Activated T-helper 17 cell treated with anti-CD3 and anti-CD28 coated beads, Interleukin-2, amount 50 U/mL, for 72 hours (primary cell): ENCODE results near the gene RTP5. TPM values are rescaled to one million over a fixed set of nuclear protein-coding genes. Genes with fewer than 3 reads are reported as not detected.
A peak's percentile ranks its signal among the peaks of the same experiment; 100 is the strongest.
"Not testable (repeated sequence)": the region's sequence is repeated elsewhere in the genome, so short reads cannot be mapped to it uniquely, and the experiment has no call there.

Experiments
- ATAC-seq: fragments of 150-1000 bp; cut with Tn5 transposase; replicated peaks from 2 replicates; pipeline ENCODE4 v1.10.0; 2021; ENCODE audit warnings: mild to moderate bottlenecking, moderate library complexity
- H3K27ac Mint-ChIP-seq: one replicate; pipeline ENCODE4 v1.8.0; 2022; ENCODE audit warnings: mixed read lengths
- H3K27me3 Mint-ChIP-seq: one replicate; pipeline ENCODE4 v1.8.0; 2022; ENCODE audit warnings: mixed read lengths
- H3K36me3 Mint-ChIP-seq: one replicate; pipeline ENCODE4 v1.8.0; 2022; ENCODE audit warnings: low read depth, mild to moderate bottlenecking, mixed read lengths
- H3K4me1 Mint-ChIP-seq: one replicate; pipeline ENCODE4 v1.8.0; 2022; ENCODE audit warnings: mixed read lengths
- H3K4me3 Mint-ChIP-seq: one replicate; pipeline ENCODE4 v1.8.0; 2022; ENCODE audit warnings: mild to moderate bottlenecking, mixed read lengths
- H3K9me3 Mint-ChIP-seq: one replicate; pipeline ENCODE4 v1.8.0; 2022; ENCODE audit warnings: mixed read lengths
- total RNA-seq, 2 donors: library from RNA; stranded (reverse); gene quantifications; one replicate each; pipeline ENCODE4 v1.2.3, GENCODE V29; 2022

The RTP5 gene
- total RNA-seq = under 1 TPM in 1 of 2 donors, not detected in 1; 0.58 TPM

DNA sequence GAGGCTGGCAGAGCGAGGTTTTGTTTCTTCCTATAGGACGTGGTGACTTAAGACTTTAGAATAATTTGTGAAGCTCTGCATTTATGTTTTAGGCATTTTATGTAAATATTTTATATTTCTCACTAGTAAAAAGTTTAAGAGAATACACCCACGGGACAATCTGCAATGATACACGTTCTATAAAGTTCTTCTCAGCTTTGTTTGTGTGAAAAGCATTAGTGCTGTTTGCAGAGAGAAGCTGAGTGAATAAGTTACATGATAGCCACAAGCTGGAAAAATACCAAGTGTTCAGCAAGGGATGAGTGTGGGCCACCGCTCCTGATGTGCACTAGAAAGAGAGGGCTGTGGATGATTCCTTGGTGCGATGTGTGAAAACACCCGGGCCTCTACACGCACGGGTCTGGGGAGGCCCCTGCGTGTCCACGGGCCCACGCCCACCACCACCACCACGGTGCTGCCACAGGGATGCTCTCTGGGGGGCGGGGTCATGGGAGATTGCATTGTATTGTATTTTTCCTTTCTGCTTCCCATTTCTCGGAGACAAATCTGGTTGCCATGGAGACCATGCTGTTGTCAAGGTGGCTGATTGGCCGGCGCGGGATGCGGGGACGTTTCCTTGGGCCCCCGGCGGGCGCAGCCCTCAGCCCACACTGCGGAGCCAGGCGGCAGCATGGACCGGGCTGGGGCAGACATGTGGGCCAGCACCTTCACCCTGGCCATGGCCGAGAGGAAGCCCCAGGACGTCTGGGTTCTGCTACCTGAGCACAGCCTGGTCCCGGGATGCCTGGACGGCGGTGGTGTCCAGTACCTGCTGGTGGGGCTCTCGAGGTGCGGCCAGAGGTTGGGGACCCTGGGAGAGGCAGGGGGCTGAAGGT, at the start of gene RTP5:
RTP5 (plus strand) TSS at position 643 of the 875 bp plus-strand sequence; CDS start at position 671, 28 bp downstream.
- Mint-ChIP-seq H3K36me3 (peaks cover 7% of the 10 kb centered on the region), H3K4me3 (peak within 1 kb of the TSS; percentile 60), H3K9me3 (peaks cover under 1% of the 10 kb centered on the region), H3K27me3 (peaks cover 16% of the 10 kb centered on the region), H3K4me1 (peaks cover 25% of the 10 kb centered on the region), H3K27ac (no peak within 1 kb of the TSS)
- ATAC-seq = peak; percentile 18

DNA sequence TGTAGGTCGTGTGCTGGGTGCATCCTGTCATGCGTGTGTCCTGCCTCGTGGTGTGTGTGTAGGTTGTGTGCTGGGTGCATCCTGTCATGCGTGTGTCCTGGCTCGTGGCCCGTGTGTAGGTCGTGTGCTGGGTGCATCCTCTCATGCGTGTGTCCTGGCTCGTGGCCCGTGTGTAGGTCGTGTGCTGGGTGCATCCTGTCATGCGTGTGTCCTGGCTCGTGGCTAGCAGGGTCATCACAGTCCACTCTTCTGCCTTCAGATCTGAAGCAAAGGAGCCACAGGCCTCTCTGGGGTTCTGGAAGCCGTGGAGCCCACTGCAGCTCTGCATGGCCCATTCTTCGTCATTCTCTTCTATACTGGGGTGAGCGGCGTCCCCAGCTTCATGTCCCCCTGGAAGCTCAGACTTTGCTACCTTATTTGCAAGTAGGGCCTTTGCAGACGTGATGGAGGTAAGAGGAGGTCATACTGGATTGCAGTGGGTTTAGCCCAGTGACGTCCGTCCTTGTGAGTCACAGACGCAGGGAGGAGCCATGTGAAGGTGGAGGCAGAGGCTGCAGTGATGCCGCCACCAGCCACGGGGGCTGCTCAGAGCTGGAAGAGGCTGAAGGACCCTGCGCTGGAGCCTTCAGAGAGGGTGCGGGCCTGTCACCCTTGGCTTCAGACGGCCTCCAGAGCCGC, 49.4 kb upstream of the RTP5 start:
- not testable (repeated sequence) for H3K27ac Mint-ChIP-seq, H3K27me3 Mint-ChIP-seq, H3K4me3 Mint-ChIP-seq, H3K9me3 Mint-ChIP-seq, ATAC-seq, H3K36me3 Mint-ChIP-seq
- peaks cover 14% of the 10 kb centered on the region for H3K4me1 Mint-ChIP-seq

DNA sequence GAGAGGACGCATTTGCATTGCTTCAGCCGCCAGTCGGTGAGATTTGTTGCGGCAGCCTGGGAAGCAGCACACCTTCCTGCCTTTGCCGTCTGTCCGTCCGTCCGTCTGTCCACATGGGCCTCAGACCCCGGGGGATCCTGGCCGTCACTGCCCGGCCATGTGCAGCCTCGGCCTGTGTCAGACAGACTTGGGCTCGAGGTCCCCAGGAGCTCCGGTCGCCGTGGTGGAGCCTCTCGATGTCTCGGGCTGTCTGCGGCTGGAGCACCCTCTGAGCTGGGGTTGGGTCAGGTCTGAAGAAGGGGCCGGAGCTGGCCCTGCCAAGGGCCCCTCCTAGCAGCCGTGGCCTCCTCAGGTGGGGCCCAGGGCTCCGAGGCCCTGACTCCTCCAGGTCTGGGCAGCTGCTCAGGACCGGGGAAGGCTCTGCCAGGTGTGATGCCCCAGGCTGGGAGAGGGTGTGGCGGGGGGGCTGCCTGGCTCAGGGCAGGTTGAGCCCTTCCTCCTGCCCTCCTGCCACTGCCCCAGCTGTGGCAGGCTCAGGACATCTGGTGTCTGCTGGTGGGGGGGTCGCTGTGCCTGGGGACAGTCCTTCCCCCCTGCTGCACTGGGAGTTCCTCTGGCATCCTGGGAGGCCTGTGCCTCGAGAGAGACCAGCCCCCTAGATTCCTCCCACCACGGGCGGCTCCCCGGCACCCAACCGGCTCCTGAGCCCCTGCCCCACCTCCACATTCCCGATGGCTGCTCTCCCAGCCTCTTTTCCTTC, 48.7 kb upstream of the RTP5 start:
- Mint-ChIP-seq H3K9me3 (no peaks in the 10 kb centered on the region), H3K27me3 (peaks cover 3% of the 10 kb centered on the region), H3K4me3 (no peak overlapping the region), H3K36me3 (no peaks in the 10 kb centered on the region), H3K4me1 (peaks cover 14% of the 10 kb centered on the region), H3K27ac (no peak overlapping the region)
- ATAC-seq = no peak

DNA sequence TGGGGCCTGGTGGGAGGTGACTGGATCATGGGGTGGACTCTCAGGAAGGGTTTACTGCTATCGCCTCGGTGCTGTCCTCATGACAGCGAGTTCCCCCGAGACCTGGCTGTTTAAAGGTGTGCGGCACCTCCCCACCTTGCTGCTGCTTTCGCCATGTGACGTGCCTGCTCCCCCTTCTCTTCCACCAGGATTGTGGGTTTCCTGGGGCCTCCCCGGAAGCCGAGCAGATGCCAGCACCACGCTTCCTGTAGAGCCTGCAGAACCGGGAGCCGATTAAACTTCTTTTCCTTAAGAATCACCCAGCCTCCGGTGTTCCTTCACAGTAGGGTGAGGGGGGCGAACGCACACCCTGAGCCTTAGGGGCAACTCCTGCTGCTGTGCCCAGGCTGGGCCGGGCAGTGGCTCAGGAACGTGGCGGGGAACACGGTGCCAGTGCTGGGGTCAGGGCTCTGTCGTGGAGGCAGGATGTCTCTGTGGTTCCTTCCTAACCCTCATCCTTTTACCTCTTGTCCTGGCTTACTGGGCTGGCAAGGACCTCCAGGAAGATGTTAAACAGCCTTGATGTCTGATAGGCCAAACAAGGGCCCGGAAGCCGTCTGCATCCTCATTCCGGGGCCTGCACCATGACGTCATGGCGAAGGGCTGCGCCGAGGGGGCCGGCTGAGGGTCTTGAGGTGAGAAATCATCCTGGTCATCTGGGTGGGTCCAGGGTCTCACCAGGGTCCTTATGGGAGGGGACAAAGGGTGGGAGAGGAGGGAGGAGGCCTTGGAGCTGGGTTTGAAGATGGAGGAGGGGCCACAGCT, 47.9 kb upstream of the RTP5 start:
- Mint-ChIP-seq H3K36me3 (no peaks in the 10 kb centered on the region), H3K4me3 (no peak overlapping the region), H3K9me3 (no peaks in the 10 kb centered on the region), H3K27me3 (peaks cover 3% of the 10 kb centered on the region), H3K27ac (no peak overlapping the region), H3K4me1 (peaks cover 14% of the 10 kb centered on the region)
- ATAC-seq = no peak

DNA sequence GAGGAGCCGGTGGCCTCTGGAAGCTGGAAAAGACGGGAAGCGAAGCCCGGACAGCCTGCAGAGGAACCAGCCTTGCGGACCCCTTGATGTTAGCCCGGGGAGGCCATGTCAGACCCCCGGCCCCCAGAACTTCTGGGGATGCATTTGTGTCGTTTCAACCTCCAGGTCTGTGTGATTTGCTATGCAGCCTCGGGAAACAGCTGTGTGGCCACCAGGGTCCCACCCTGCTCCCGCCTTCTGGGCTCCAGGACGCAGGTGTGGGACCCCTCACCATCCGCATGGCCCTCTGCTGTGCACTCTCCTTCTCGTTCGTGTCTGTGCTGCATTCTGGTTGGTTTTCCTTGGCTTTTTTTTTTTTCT, 47.3 kb upstream of the RTP5 start:
- ATAC-seq = no peak
- Mint-ChIP-seq H3K4me1 (peaks cover 14% of the 10 kb centered on the region), H3K27ac (peak overlapping the region; percentile 51), H3K4me3 (no peak overlapping the region), H3K27me3 (peaks cover 3% of the 10 kb centered on the region), H3K36me3 (no peaks in the 10 kb centered on the region), H3K9me3 (peaks cover 3% of the 10 kb centered on the region)

DNA sequence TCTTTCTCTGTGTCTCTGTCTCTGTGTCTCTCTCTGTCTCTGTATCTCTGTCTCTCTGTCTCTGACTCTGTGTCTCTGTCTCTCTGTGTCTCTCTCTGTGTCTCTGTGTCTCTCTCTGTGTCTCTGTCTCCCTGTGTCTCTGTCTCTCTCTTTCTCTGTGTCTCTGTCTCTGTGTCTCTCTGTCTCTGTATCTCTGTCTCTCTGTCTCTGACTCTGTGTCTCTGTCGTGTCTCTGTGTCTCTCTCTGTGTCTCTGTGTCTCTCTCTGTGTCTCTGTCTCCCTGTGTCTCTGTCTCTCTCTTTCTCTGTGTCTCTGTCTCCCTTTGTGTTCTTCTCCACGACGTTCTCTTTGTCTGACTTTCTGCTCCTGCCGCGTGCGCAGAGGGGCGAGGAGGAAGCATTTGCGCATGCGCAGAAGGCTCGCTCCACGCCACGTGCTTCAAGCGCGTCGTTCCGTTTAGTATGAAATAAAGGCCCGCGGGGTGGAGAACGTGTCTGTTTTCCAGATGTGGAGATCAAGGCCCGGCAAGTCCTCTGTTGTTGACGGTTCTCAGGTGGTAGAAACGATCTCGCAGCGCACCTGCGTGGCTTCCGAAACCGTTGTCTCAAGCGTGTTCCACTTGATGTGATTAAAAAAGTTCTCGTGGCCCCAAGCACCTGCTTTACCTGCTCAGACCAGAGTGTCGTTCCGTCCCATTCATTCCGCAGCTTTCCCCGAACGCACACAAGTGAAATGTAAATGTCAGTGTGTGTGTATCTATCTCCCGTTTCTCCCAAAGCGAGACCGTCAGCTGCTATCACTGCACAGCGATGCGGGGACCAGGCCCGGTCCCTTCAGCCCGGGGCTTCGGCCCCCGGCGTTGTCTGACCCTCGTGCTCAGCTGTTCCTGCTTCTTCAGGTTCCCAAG, 45.7 kb upstream of the RTP5 start:
- not testable (repeated sequence) for H3K27me3 Mint-ChIP-seq, H3K9me3 Mint-ChIP-seq, H3K36me3 Mint-ChIP-seq, ATAC-seq, H3K4me3 Mint-ChIP-seq
- peaks cover 14% of the 10 kb centered on the region for H3K4me1 Mint-ChIP-seq
- H3K27ac Mint-ChIP-seq = peak overlapping the region; percentile 51

DNA sequence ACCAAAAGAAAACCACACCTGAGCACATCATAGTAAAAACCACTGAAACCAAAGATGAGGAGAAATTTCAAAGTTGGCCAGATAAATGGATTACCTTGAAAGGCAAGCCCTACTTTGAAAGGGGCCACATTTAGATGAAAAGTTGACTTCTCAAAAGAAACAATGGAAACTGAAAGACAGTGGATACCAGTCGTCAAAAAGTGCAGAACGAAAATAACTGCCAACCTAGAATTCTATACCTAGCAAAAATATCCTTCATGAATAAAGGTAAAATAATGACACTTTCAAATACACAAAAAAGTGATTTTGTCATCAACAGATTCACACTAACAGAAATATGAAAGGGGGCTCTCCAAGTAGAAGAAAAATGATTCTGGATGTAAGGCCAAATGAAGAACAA, 42.1 kb upstream of the RTP5 start:
- Mint-ChIP-seq H3K27me3 (peaks cover 8% of the 10 kb centered on the region), H3K27ac (no peak overlapping the region), H3K36me3 (no peaks in the 10 kb centered on the region), H3K4me1 (peaks cover 14% of the 10 kb centered on the region), H3K4me3 (no peak overlapping the region), H3K9me3 (peaks cover 3% of the 10 kb centered on the region)
- no peak for ATAC-seq

DNA sequence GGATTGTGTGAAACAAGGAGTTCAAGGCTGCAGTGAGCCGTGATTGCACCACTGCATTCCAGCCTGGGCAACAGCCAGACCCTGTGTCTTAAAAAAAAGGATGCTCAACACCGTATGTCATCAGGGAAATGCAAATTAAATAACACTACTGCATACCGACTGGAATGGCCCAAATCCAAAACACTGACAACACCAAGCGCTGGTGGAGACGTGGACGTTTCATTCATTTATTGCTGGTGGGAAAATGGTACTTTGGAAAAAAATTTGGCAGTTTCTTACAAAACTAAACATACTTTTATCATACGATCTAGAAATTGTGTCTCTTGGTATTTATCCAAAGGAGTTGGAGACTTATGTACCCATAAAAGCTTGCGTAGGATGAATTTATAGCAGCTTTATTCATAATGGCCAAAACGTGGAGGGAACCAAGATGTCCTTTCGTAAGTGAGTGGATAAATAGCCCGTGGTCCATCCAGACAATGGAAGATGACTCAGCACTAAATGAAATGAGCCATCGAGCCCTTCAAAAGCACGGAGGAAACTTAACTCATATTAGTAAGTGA, 36.3 kb upstream of the RTP5 start:
- peak overlapping the region; percentile 29 for H3K4me3 Mint-ChIP-seq
- no peaks in the 10 kb centered on the region for H3K4me1 Mint-ChIP-seq
- H3K27ac Mint-ChIP-seq = no peak overlapping the region
- peaks cover 8% of the 10 kb centered on the region for H3K27me3 Mint-ChIP-seq
- ATAC-seq = no peak
- no peaks in the 10 kb centered on the region for H3K9me3 Mint-ChIP-seq
- H3K36me3 Mint-ChIP-seq = no peaks in the 10 kb centered on the region

DNA sequence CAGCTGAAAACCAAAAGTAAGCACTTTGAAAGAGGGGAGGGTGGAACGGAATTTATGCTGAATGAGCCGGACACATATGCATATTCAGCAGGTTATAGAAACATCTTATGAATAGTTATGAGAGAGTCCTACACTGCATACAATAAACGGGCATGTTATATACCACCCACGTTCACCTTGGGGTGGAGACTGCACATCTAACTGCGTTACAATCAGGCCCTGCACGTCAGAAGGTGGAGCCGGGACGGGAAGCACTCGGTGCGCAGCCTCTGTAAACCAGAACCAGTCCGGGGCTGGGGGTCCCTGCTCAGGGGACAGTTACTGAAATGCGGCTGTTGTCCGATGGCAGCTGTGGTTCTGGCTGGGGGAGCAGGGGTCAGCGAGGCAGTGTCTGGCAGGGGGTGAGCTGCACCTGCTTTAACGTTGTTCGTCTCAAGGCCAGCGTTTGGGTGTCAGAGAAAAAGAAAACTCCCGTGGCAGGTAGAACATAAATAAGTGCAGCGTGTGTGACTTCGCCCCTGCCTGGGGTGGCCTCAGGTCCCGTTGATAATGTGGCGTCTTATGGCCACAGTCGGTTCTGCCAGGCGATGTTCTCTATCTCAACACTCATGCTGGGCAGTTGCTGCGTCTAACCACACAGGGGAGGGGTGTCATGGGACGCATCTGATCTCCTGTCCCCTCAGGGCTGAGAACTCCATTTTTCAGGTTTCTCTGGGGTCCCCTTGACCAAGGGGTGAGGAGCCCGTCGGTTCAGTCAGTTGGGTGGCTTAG, 35.6 kb upstream of the RTP5 start:
- not testable (repeated sequence) for H3K9me3 Mint-ChIP-seq, H3K4me1 Mint-ChIP-seq, H3K36me3 Mint-ChIP-seq, H3K27ac Mint-ChIP-seq
- peaks cover 11% of the 10 kb centered on the region for H3K27me3 Mint-ChIP-seq
- H3K4me3 Mint-ChIP-seq = peak overlapping the region; percentile 29
- peak; percentile 29 for ATAC-seq

DNA sequence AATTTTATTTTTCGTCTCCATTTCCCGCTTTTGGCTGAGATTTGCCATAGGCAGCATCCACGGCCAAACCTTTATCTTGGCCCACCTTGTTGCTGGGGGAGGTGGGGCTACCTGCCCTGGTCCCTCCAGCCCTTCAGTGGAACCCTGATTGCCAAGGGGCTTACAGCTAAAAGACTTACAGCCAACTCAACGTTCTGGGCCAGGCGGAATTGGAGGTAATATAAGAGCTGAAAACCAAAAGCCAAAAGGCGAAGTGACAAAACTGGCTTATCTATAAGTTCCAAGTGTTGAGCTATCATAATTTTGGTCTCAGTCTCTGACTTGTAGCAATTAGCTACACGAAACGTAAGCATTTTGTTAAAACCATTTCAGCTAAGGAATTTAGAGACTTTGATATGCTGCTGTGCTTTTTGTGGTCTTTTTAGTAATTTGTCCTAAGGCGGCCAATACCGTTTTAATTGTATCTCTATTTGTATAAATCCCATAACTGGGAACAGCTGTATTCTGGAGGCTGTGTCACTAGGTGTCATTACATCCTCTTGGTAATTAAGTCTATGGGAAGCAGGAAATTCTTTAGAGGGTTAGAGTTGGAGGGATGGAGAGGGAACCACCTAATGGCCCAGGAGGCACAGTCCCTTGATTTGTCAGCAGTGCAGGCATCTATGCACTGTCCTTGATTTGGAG, 34.9 kb upstream of the RTP5 start:
- ATAC-seq = no peak
- Mint-ChIP-seq H3K27ac (no peak overlapping the region), H3K4me3 (no peak overlapping the region), H3K27me3 (peaks cover 11% of the 10 kb centered on the region), H3K36me3 (no peaks in the 10 kb centered on the region), H3K9me3 (no peaks in the 10 kb centered on the region), H3K4me1 (peaks cover 7% of the 10 kb centered on the region)

DNA sequence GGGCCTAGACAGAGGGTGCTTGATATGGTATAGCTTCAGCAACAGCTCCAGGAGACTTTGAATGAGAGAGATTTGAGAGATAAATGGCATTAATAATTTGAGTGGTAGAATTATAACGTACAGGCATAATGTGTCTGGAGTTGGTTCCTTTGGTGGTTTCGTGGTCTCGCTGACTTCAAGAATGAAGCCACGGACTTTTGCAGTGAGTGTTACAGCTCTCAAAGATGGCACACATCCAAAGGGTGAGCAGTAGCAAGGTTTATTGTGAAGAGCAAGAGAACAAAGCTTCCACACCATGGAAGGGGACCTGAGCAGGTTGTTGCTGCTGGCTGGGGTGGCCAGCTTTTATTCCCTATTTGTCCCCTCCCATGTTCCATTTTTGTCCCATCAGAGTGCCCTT, 33.9 kb upstream of the RTP5 start:
- ATAC-seq = no peak
- Mint-ChIP-seq H3K4me3 (no peak overlapping the region), H3K4me1 (peaks cover 7% of the 10 kb centered on the region), H3K27ac (no peak overlapping the region), H3K36me3 (no peaks in the 10 kb centered on the region), H3K9me3 (no peaks in the 10 kb centered on the region), H3K27me3 (peaks cover 11% of the 10 kb centered on the region)

DNA sequence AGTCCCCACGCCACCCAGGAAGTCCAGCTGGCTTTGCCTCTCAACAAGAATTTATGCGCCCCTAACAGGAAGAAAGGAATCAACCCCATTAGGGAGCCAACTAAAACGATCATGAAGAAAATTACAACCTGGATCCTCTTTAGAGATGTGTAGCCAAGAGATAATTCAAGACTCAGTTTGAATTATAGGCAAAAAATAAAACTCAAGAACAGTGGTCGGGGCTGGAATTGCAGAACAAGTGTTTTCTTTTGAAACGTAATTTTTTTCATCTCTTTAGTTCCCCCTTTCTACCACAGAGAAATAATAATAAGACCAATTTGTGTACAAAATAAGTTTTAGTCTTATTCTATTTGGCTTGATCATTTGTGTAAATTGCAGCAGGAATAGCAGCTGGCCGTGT, 33.2 kb upstream of the RTP5 start:
- peaks cover 7% of the 10 kb centered on the region for H3K4me1 Mint-ChIP-seq
- no peaks in the 10 kb centered on the region for H3K36me3 Mint-ChIP-seq
- peaks cover 11% of the 10 kb centered on the region for H3K27me3 Mint-ChIP-seq
- H3K27ac Mint-ChIP-seq = no peak overlapping the region
- no peak overlapping the region for H3K4me3 Mint-ChIP-seq
- H3K9me3 Mint-ChIP-seq = no peaks in the 10 kb centered on the region
- ATAC-seq = no peak
